ENCODE measurements around the gene PDE11A.

The PDE11A gene

DNA sequence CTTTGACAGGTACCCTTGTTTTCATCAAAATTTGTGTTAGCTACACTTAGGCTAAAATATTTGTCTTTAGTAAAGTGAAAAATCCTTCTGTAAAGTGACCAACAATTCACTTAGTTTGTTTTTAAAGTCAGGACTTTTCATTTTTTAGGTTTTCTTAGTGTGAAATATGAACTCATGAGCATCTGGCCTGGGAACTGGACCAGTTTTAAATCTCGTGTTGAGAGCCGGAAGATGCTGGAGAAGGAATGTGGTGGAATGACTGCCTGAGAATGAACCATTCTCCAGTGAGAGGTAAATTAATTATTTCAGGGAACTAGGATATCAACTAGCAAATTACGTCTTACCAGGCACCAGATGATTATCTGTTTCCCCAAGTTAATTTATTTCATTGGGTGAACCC lies 374.3 kb downstream of the PDE11A start:
- TF ChIP-seq POLR2AphosphoS5 (IDR thresholded peaks at IDR 0.05; ENCODE audit: low read depth, low read length) (no peak), TAF1 (IDR thresholded peaks at IDR 0.05; ENCODE audit: borderline replicate concordance, insufficient read depth, low read length) (no peak), SIN3A (IDR thresholded peaks at IDR 0.05; ENCODE audit: borderline replicate concordance, insufficient read depth, low read length) (no peak), FOXP2 (optimal IDR thresholded peaks at IDR 0.05; ENCODE audit: borderline replicate concordance, extremely low read depth, extremely low read length, insufficient read depth) (no peak)
- TF ChIP-seq, protein P1, sequence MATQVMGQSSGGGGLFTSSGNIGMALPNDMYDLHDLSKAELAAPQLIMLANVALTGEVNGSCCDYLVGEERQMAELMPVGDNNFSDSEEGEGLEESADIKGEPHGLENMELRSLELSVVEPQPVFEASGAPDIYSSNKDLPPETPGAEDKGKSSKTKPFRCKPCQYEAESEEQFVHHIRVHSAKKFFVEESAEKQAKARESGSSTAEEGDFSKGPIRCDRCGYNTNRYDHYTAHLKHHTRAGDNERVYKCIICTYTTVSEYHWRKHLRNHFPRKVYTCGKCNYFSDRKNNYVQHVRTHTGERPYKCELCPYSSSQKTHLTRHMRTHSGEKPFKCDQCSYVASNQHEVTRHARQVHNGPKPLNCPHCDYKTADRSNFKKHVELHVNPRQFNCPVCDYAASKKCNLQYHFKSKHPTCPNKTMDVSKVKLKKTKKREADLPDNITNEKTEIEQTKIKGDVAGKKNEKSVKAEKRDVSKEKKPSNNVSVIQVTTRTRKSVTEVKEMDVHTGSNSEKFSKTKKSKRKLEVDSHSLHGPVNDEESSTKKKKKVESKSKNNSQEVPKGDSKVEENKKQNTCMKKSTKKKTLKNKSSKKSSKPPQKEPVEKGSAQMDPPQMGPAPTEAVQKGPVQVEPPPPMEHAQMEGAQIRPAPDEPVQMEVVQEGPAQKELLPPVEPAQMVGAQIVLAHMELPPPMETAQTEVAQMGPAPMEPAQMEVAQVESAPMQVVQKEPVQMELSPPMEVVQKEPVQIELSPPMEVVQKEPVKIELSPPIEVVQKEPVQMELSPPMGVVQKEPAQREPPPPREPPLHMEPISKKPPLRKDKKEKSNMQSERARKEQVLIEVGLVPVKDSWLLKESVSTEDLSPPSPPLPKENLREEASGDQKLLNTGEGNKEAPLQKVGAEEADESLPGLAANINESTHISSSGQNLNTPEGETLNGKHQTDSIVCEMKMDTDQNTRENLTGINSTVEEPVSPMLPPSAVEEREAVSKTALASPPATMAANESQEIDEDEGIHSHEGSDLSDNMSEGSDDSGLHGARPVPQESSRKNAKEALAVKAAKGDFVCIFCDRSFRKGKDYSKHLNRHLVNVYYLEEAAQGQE (IDR thresholded peaks at IDR 0.05; ENCODE audit: insufficient read depth in 1 of 2, low read depth in 2 of 2, low read length in 2 of 2), result no peak

DNA sequence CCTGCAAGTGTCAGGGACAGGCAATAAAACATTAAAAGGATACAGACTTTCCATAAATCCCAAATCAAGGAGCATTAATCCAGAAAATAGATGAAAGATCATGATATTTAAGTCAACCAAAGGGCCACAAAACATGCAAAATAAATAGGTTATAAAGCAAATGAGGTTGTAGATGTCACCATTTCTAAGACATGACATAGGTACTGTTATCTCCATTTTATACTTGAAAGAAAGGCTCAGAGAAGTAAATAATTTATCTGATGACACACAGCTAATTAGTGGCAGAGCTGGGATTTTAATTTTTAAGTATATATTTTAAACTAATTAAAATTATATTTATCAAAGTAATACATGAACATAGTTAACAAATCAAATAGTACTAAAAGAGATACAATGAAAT lies 378.2 kb downstream of the PDE11A start:
- TF ChIP-seq POLR2AphosphoS5 (IDR thresholded peaks at IDR 0.05; ENCODE audit: low read depth, low read length) (no peak), FOXP2 (optimal IDR thresholded peaks at IDR 0.05; ENCODE audit: borderline replicate concordance, extremely low read depth, extremely low read length, insufficient read depth) (no peak), TAF1 (IDR thresholded peaks at IDR 0.05; ENCODE audit: borderline replicate concordance, insufficient read depth, low read length) (no peak)

DNA sequence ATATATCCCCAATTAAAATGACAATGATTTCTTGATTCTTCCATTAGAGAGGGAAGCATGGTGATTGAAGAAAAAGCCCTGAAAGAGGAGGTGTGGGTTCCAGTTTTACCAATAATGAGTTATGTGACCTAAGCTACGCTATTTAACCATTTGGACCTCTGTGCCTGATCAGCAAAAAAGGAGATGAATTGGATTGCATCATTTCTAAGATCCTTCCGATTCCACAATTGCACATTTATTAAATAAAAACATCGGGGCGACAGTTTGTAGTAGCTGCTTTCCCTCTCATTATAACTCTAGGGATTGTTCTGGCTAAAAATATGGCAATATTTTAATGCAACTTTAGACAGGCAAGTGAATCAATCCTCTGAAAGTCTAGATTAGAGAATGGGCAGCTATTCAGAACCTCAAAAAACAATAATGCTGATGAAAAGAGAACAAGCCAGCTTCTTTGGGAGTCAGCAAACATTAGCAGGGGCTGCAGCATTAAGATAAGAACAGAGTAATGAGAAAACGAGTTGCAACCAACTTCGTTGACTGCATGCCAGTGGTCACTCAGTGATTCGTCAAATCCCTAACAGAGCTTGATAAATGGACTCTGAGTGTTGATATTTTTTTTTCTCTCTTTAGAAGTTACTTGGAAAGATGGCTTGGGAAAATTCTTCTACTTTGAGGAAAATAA lies 378.8 kb downstream of the PDE11A start:
- TF ChIP-seq SIN3A (IDR thresholded peaks at IDR 0.05; ENCODE audit: borderline replicate concordance, insufficient read depth, low read length) (no peak), POLR2AphosphoS5 (IDR thresholded peaks at IDR 0.05; ENCODE audit: low read depth, low read length) (no peak), FOXP2 (optimal IDR thresholded peaks at IDR 0.05; ENCODE audit: borderline replicate concordance, extremely low read depth, extremely low read length, insufficient read depth) (no peak), TAF1 (IDR thresholded peaks at IDR 0.05; ENCODE audit: borderline replicate concordance, insufficient read depth, low read length) (no peak)
- TF ChIP-seq, protein P1 (IDR thresholded peaks at IDR 0.05; ENCODE audit: insufficient read depth in 1 of 2, low read depth in 2 of 2, low read length in 2 of 2), result no peak

DNA sequence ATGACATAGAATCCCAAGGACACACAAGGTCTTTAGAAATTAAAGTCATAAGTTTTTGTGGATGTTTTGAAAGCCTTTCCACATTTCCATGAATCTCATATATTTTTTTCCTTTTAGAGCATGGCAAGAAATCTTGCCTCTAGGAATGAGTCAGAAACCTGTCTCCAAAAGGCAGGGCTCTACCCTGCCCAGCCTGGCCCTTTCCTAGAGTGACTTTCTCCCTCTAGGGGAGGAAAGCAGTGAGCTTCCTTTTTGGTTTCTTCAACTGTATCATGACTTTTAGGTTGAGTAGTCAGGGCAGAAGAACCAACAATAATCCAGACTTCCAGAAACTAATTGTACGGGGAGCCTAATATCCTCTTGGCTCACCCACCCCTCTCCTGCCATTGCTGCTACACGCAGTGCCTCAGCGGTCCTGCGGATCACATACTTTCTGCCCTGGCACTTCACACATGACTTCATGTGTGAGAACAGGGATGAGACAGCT lies 379.8 kb downstream of the PDE11A start:
- no peak for TF ChIP-seq FOXP2 (optimal IDR thresholded peaks at IDR 0.05; ENCODE audit: borderline replicate concordance, extremely low read depth, extremely low read length, insufficient read depth)
- no peak for TF ChIP-seq SIN3A (IDR thresholded peaks at IDR 0.05; ENCODE audit: borderline replicate concordance, insufficient read depth, low read length)
- no peak for TF ChIP-seq TAF1 (IDR thresholded peaks at IDR 0.05; ENCODE audit: borderline replicate concordance, insufficient read depth, low read length)
- TF ChIP-seq, protein P1 (IDR thresholded peaks at IDR 0.05; ENCODE audit: insufficient read depth in 1 of 2, low read depth in 2 of 2, low read length in 2 of 2), result no peak
- TF ChIP-seq POLR2AphosphoS5 (IDR thresholded peaks at IDR 0.05; ENCODE audit: low read depth, low read length), result no peak

DNA sequence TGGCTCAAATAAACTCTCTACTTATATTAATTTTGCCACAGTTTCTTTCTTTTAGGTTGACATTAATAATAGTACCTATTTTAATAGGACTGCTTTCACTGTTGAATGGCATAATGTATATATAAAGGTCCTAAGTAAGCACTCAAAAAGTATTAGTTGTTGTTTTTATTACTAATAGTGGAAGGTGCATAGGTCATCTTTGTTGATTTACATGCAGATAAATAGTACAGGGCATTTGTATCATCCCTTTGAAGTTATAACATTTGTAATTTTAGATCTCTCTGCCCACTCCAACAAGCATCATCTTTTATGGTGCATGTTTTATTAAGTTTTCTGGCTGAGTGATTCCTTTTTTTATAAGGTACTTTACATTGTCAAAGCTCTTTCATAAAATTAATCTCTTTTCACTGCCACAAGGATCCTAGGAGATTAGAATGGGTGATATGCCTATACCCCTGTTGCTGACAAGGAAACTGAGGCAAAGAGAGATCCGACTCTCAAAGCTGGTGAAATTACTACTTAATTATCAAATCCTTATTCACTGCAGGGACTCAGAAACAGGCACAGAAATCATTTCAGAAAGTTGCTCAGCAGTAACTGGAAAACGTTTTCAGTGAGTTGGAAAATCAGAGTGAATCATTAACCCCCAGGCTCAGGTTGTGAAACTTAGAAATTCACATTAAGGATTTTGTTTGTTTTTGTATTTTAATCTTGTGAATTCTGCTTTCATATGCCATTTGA lies 380.4 kb downstream of the PDE11A start:
- no peak for TF ChIP-seq TAF1 (IDR thresholded peaks at IDR 0.05; ENCODE audit: borderline replicate concordance, insufficient read depth, low read length)
- TF ChIP-seq FOXP2 (optimal IDR thresholded peaks at IDR 0.05; ENCODE audit: borderline replicate concordance, extremely low read depth, extremely low read length, insufficient read depth), result no peak
- no peak for TF ChIP-seq SIN3A (IDR thresholded peaks at IDR 0.05; ENCODE audit: borderline replicate concordance, insufficient read depth, low read length)
- TF ChIP-seq, protein P1 (IDR thresholded peaks at IDR 0.05; ENCODE audit: insufficient read depth in 1 of 2, low read depth in 2 of 2, low read length in 2 of 2), result no peak
- no peak for TF ChIP-seq POLR2AphosphoS5 (IDR thresholded peaks at IDR 0.05; ENCODE audit: low read depth, low read length)
